Eye (tissue), 1 donor: Measurements from ENCODE around the gene LITAF.
"Not testable (repeated sequence)": the region's sequence is repeated elsewhere in the genome, so short reads cannot be mapped to it uniquely, and the experiment has no call there.

ENCODE experiments used
- DNase-seq: peaks from one replicate; pipeline ENCODE4 v3.0.0-alpha.2; 2015

LITAF gene

GRCh38 chr16:11571549-11571948 is 15.2 kb downstream of the LITAF start:
- no peak for DNase-seq

DNA sequence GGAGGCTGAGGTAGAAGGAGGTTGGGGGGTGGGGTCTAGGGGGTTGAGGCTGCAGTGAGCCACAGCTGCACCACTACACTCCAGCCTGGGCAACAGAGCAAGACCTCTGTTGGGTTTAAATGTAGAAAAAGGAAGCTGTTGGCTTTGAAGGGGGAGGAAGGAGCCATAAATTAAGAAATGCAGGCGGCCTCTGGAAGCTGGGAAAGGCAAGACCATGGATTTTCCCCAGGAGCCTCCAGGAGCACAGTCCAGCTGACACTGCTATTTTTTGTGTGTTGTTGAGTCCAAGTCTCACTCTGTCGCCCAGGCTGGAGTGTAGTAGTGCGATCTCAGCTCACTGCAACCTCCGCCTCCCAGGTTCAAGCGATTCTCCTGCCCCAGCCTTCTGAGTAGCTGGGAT is 15.9 kb downstream of the LITAF start:
- no peak for DNase-seq

GRCh38 chr16:11570258-11570657 is 16.5 kb downstream of the LITAF start:
- no peak for DNase-seq

- no peak for DNase-seq
Observed at GRCh38 chr16:11566398-11566797, 20.3 kb downstream of the LITAF start.

DNA sequence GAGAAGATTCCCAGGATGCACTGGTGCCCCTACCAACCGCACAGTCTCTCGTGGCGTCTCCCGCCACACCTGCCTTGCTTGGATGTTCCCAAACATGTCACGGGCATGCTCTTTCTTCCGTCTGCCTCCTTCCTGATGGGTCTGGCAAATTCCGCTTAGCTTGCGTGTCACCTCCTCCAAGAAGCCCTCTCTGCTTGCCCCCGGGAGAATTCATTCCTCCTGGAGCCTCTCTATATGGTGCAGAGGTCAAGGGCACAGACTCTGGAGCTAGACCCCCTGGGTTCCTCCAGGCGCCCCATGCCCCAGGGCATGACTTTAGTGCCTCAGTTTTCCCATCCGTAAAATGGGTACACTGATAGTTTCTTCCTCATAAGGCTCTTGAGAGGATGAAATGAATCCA is 21.1 kb downstream of the LITAF start:
- no peak for DNase-seq

- DNase-seq = no peak
Observed at GRCh38 chr16:11564046-11564926, 22.4 kb downstream of the LITAF start.

DNA sequence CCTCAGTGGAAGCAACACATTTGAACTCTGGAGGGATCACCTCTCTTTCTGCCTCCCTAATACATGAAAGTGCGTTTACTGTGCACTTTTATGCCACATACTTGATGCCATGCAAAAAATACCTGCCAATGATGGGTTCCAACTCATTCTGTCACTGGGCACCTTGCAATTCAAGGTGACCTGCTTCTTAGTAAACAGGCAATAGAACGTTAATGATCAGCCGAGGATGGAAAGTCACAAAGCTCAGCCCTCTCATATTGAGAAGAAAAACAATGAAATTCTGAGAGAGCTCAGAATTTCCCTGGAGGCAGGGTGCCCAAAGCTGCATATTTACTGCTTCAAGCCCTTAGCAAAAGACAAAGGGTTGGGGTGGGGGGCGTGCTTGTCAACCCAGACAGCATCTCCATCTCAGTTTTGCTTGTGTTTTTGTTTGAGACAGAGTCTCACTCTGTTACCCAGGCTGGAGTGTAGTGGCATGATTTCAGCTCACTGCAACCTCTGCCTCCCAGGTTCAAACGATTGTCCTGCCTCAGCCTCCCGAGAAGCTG is 23.2 kb downstream of the LITAF start:
- no peak for DNase-seq

- no peak for DNase-seq
Observed at GRCh38 chr16:11562941-11563340, 23.8 kb downstream of the LITAF start.

DNA sequence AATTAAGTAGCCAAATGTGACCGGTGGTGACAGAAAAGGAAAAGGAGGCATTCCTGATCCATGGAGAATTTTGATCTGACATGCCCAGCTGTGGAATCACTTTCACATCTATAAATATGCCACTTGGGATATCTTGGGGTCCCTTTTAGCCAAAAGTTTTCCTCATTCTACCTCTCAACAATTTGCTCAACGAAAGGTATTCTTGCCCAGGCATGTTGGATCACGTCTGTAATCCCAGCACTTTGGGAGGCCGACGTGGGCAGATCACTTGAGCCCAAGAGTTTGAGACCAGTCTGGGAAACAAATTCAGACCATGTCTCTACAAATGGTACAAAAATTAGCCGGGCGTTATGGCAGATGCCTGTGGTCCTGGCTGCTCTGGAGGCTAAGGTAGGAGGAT is 24.3 kb downstream of the LITAF start:
- DNase-seq = no peak

GRCh38 chr16:11561856-11562255 is 24.9 kb downstream of the LITAF start:
- DNase-seq = no peak

DNA sequence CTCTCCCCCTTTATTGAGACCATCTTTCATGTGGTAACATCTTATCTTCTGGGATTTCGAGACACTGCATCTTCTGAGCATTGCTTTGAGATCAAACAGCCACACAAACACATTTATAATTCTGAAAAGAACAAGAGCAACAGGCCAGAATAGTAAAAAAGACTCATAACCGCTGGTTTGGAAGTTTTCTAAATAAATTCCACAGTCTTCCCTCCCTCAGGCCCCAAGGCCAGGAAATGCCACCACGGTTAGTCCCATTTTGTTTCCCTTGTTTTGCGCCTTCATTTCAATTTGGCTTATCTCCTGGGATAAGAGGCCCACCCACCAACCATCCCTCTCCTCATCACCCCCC is 25.3 kb downstream of the LITAF start:
- peak; percentile 27 for DNase-seq

- DNase-seq = peak; percentile 58
Observed at GRCh38 chr16:11560701-11561453, 25.8 kb downstream of the LITAF start.

DNA sequence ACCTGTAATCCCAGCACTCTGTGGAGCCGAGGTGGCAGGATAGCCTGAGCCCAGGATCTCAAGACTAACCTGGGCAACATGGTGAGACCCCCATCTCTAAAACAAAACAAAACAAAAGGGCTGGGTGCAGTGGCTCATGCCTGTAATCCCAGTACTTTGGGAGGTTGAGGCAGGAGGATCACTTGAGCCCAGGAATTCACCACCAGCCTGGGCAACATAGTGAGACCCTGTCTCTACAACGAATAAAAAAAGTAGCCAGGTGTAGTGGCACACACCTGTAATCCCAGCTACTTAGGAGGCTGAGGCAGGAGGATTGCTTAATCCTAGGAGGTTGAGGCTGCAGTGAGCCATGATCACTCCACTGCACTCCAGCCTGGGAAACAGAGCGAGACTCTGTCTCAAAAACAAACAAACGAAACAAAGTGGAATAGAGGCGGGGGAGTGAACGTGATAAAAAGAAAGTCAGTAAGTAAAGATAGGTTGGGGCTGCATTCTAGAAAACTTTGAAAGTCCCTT is 28.4 kb downstream of the LITAF start:
- DNase-seq = not testable (repeated sequence)

DNA sequence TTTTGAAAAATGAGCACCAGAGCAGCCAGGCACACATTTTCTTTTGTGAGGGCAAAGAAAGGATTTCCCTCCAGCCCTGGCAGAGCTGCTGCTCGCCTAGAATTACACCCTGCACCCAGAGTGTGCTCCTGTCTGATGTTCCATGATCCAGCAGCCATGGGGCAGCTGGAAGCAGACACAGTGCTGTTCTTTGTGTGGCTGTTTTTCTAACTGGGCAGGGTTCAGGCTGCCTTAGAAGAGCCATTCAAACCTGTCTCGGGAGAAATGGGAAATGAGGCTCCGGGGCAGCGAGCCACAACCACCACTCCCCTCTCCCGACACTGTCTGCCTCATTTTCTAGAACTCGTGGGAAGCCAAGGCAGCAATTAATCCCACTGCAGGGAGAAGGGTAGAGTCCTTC is 28.9 kb downstream of the LITAF start:
- no peak for DNase-seq

DNA sequence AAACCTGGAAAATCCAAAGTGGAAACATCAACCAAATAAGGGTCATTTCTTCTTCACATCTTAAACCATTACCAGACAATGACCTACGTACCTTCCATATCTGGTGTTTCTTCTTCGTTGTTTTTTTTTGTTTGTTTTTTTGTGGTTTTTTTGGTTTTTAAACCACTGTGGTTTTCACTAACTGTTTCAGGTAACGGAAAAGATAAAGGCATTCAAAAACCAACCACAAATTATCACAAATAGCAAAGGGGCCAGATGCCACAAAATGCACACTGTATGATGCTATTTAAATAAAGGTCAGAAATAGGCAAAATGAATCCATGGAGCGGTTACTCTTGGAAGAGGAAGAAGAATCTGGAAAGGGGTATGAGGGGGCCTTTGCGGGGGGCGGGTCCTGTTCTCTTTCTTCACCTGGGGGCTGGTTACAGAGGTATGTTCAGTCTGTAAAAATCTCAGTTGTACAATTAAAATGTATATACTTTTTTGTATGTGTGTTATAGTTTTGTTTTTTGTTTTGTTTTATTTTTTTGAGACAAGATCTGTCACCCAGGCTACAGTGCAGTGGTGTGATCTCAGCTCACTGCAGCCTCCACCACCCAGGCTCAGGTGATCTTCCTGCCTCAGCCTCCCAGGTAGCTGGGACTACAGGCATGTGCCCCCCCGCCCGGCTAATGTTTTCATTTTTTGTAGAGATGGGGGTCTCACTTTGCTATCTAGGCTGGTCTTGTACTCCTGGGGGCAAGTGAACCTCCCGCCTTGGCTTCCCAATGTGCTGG is 29.6 kb downstream of the LITAF start:
- DNase-seq = no peak

GRCh38 chr16:11556214-11556819 is 30.4 kb downstream of the LITAF start:
- no peak for DNase-seq

DNA sequence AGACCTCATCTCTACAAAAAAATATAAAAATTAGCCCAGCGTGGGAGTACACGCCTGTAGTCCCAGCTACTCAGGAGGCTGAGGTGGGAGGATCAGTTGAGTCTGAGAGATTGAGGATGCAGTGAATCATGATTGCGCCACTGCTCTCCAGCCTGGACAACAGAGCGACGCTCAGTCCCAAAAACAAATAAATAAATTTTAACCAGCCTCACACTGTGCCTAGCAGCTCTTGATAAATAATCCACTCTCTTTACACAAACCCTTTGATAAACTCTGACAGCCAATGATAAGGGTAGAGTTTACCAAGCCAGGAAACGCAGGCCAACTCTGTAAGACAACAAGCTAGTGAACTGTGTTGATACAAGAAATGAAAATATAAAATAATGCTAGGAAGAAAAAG is 32.7 kb downstream of the LITAF start:
- DNase-seq = no peak

GRCh38 chr16:11553371-11553770 is 33.3 kb downstream of the LITAF start:
- no peak for DNase-seq

DNA sequence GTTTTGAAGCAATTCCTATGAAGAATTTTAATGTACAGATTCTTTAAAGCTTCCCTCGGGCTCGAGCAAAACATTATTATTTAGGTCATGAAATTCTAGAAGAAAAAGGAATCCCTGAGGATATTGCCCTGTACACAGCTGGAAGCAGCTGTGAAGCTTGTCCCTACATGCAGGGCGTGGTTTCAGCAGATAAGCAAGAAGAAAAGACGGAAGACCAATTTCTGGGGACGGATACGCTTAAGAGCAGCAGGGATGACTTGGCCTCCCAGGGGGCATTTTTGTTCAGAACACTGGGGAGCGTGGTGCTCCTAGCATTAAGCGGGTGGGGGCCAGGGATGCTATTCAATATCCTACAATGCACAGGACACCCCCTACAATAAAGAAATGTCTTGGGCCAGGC is 34.3 kb downstream of the LITAF start:
- DNase-seq = peak; percentile 16

GRCh38 chr16:11551842-11552241 is 34.9 kb downstream of the LITAF start:
- no peak for DNase-seq

GRCh38 chr16:11550791-11551498 is 35.8 kb downstream of the LITAF start:
- no peak for DNase-seq
